ENCODE measurements around the gene TPM4. TPM values are rescaled to one million over a fixed set of nuclear protein-coding genes. Genes with fewer than 3 reads are reported as not detected.

The TPM4 gene
- polyA plus RNA-seq, 1 donor from 2014 or later: 119 TPM

- Histone ChIP-seq H3K36me3 (ENCODE audit: insufficient read depth, low read length) (no peaks in the 10 kb centered on the region), H3K27ac (ENCODE audit: low read length) (no peak overlapping the region), H3K9me2 (ENCODE audit: insufficient read depth, low read length) (no peaks in the 10 kb centered on the region), H3F3A (ENCODE audit: insufficient read depth, low read length, poor library complexity, severe bottlenecking) (no peaks in the 10 kb centered on the region), H2AFZ (ENCODE audit: low read depth, low read length) (no peak overlapping the region), H3K4me2 (ENCODE audit: low read length) (no peak overlapping the region), H3K9ac (ENCODE audit: low read length) (no peak overlapping the region), H3K4me3 (ENCODE audit: low read length) (no peak overlapping the region), H3K9me3 (ENCODE audit: low read length) (no peaks in the 10 kb centered on the region), H4K20me1 (ENCODE audit: insufficient read depth) (no peaks in the 10 kb centered on the region), H3K79me2 (replicated peaks; ENCODE audit: insufficient read depth, low read length) (no peaks in the 10 kb centered on the region), H3K27me3 (ENCODE audit: insufficient read depth, low read depth, low read length) (no peaks in the 10 kb centered on the region)
- TF ChIP-seq EP300 (conservative IDR thresholded peaks at IDR 0.05; ENCODE audit: poor library complexity, severe bottlenecking): no peak
- no peak for TF ChIP-seq MXI1 (conservative IDR thresholded peaks at IDR 0.05; ENCODE audit: poor library complexity, severe bottlenecking)
- TF ChIP-seq SMC3 (conservative IDR thresholded peaks at IDR 0.05; ENCODE audit: poor library complexity): no peak
- no peak for TF ChIP-seq EZH2 (IDR thresholded peaks at IDR 0.05; ENCODE audit: borderline replicate concordance, insufficient read depth, low read length, poor library complexity, severe bottlenecking)
- TF ChIP-seq REST (IDR thresholded peaks at IDR 0.05; ENCODE audit: borderline replicate concordance): no peak
- no peak for TF ChIP-seq RAD21 (conservative IDR thresholded peaks at IDR 0.05)
- no peak for TF ChIP-seq TAF1 (IDR thresholded peaks at IDR 0.05; ENCODE audit: low read depth)
Observed at GRCh38 chr19:16068696-16069259, 7.5 kb upstream of the TPM4 start.

- Histone ChIP-seq H3K4me3 (ENCODE audit: low read length) (no peak overlapping the region), H3K36me3 (ENCODE audit: insufficient read depth, low read length) (no peaks in the 10 kb centered on the region), H3K9me3 (ENCODE audit: low read length) (no peaks in the 10 kb centered on the region), H3K27ac (ENCODE audit: low read length) (no peak overlapping the region), H3K9me2 (ENCODE audit: insufficient read depth, low read length) (no peaks in the 10 kb centered on the region), H3K4me2 (ENCODE audit: low read length) (no peak overlapping the region), H3K79me2 (replicated peaks; ENCODE audit: insufficient read depth, low read length) (no peaks in the 10 kb centered on the region), H4K20me1 (ENCODE audit: insufficient read depth) (no peaks in the 10 kb centered on the region), H2AFZ (ENCODE audit: low read depth, low read length) (peak overlapping the region; percentile 8), H3K27me3 (ENCODE audit: insufficient read depth, low read depth, low read length) (no peaks in the 10 kb centered on the region), H3F3A (ENCODE audit: insufficient read depth, low read length, poor library complexity, severe bottlenecking) (no peaks in the 10 kb centered on the region), H3K9ac (ENCODE audit: low read length) (no peak overlapping the region)
- TF ChIP-seq EP300 (conservative IDR thresholded peaks at IDR 0.05; ENCODE audit: poor library complexity, severe bottlenecking) (no peak), REST (IDR thresholded peaks at IDR 0.05; ENCODE audit: borderline replicate concordance) (no peak), CTCF (IDR thresholded peaks at IDR 0.05; ENCODE audit: poor library complexity, severe bottlenecking) (no peak), SMC3 (conservative IDR thresholded peaks at IDR 0.05; ENCODE audit: poor library complexity) (no peak), POLR2AphosphoS5 (IDR thresholded peaks at IDR 0.05) (no peak), RAD21 (conservative IDR thresholded peaks at IDR 0.05) (no peak), EZH2 (IDR thresholded peaks at IDR 0.05; ENCODE audit: borderline replicate concordance, insufficient read depth, low read length, poor library complexity, severe bottlenecking) (no peak), TAF1 (IDR thresholded peaks at IDR 0.05; ENCODE audit: low read depth) (no peak), MXI1 (conservative IDR thresholded peaks at IDR 0.05; ENCODE audit: poor library complexity, severe bottlenecking) (no peak)
Observed at GRCh38 chr19:16069813-16070365, 6.4 kb upstream of the TPM4 start.
